Smooth muscle cell (in vitro differentiated cells): Measurements from ENCODE around the gene SARS1. TPM values are rescaled to one million over a fixed set of nuclear protein-coding genes. Genes with fewer than 3 reads are reported as not detected.

Experiments used
- DNase-seq: peaks from one replicate; lab custom pipeline; 2025; ENCODE audit not compliant: unreplicated experiment; lab: John Stamatoyannopoulos, UW
- H2AFZ ChIP-seq: fragments of 200-600 bp; sonication (generic); 2 replicates; pipeline ENCODE4 v1.6.0; 2016; ENCODE audit warnings: antibody characterized with exemption, low read depth, mild to moderate bottlenecking
- H3F3A ChIP-seq: fragments of 200-600 bp; sonication (generic); 2 replicates; pipeline ENCODE4 v1.6.0; 2017; ENCODE audit warnings: antibody characterized with exemption, low read depth
- H3K27ac ChIP-seq: fragments of 200-600 bp; sonication (generic); 2 replicates; pipeline ENCODE4 v1.5.1; 2016; ENCODE audit warnings: low read depth, mild to moderate bottlenecking
- H3K27me3 ChIP-seq: fragments of 200-600 bp; sonication (generic); 2 replicates; pipeline ENCODE4 v1.6.1; 2016; ENCODE audit warnings: low read depth, mild to moderate bottlenecking
- H3K36me3 ChIP-seq: fragments of 200-600 bp; sonication (generic); 2 replicates; pipeline ENCODE4 v1.5.1; 2016; ENCODE audit warnings: low read depth
- H3K4me1 ChIP-seq: fragments of 200-600 bp; sonication (generic); 2 replicates; pipeline ENCODE4 v1.5.1; 2016; ENCODE audit warnings: low read depth
- H3K4me2 ChIP-seq: fragments of 200-600 bp; sonication (generic); 2 replicates; pipeline ENCODE4 v1.6.0; 2016; ENCODE audit warnings: mild to moderate bottlenecking
- H3K4me3 ChIP-seq: fragments of 200-600 bp; sonication (generic); 2 replicates; pipeline ENCODE4 v1.5.1; 2016; ENCODE audit warnings: mild to moderate bottlenecking
- H3K79me2 ChIP-seq: fragments of 200-600 bp; sonication (generic); 2 replicates; pipeline ENCODE4 v1.6.0; 2016; ENCODE audit warnings: low read depth, mild to moderate bottlenecking
- H3K9ac ChIP-seq: fragments of 200-600 bp; sonication (generic); 2 replicates; pipeline ENCODE4 v1.6.0; 2016; ENCODE audit warnings: low read depth
- H3K9me3 ChIP-seq: fragments of 200-600 bp; sonication (generic); replicated peaks from 2 replicates; pipeline ENCODE4 v1.5.1; 2016; ENCODE audit warnings: low read depth
- H4K20me1 ChIP-seq: fragments of 200-600 bp; sonication (generic); 2 replicates; pipeline ENCODE4 v1.6.0; 2016; ENCODE audit warnings: low read depth
- CTCF ChIP-seq: fragments of 200-600 bp; sonication (generic); IDR thresholded peaks from 2 replicates; pipeline ENCODE4 v1.5.1; 2017; ENCODE audit warnings: borderline replicate concordance, mild to moderate bottlenecking, antibody characterized with exemption; ENCODE audit not compliant: insufficient read depth, poor library complexity, severe bottlenecking
- WGBS: methylation state at CpG from one replicate; pipeline ENCODE4 v1.1.7; 2016; ENCODE audit warnings: low lambda C conversion rate; 5-methylcytosine and 5-hydroxymethylcytosine counted together
- polyA plus RNA-seq: library from polyadenylated mRNA; unstranded; fragments of >200 nt; fragmentation: Nextera tagmentation; extraction: Ambion mirVana; gene quantifications from 2 replicates; pipeline ENCODE4 v1.2.1, GENCODE V29; 2016
- total RNA-seq: library from RNA; depleted of rRNA; stranded (reverse); fragments of >200 nt; gene quantifications from 2 replicates; pipeline ENCODE4 v1.2.3, GENCODE V29; 2014

SARS1 gene
- total and polyA plus RNA-seq, 2 experiments from 2014 or later: 157 to 176 TPM

GRCh38 chr1:109186733-109187086 lies 27.0 kb upstream of the SARS1 start:
- 91% methylated on average over 8 of the region's 8 CpGs for WGBS
- Histone ChIP-seq H3K27me3 (no peaks in the 10 kb centered on the region), H3K4me1 (no peaks in the 10 kb centered on the region), H3K4me3 (no peak overlapping the region), H2AFZ (no peak overlapping the region), H3K79me2 (no peaks in the 10 kb centered on the region), H3K4me2 (no peak overlapping the region), H3K9me3 (no peaks in the 10 kb centered on the region), H3F3A (no peaks in the 10 kb centered on the region), H4K20me1 (no peaks in the 10 kb centered on the region), H3K27ac (no peak overlapping the region), H3K36me3 (no peaks in the 10 kb centered on the region), H3K9ac (no peak overlapping the region)
- TF ChIP-seq CTCF: no peak
- no peak for DNase-seq

DNA sequence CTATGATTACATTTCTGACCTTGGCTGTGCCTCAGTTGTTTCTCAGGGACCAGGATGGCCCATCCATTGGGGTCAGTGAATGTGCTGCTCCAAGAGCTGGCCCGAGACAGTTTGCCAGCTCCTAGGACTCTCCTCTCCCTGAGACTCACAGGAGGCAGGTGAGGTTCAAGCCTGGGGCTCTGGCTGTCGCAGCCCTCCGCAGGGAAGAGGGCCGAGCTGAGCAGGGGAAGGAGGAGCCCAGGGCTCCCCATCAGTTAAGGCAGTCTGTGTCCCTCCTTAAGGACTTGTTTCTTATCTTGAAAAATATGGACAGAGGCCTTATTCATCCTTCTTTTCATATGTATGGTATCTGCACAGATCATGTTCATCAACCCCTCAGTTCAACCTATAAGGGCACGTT lies 26.6 kb upstream of the SARS1 start:
- no peak for TF ChIP-seq CTCF
- H3K36me3 ChIP-seq: no peaks in the 10 kb centered on the region
- H3K9me3 ChIP-seq: no peaks in the 10 kb centered on the region
- H3K9ac ChIP-seq: no peak overlapping the region
- no peaks in the 10 kb centered on the region for H4K20me1 ChIP-seq
- no peaks in the 10 kb centered on the region for H3K4me1 ChIP-seq
- no peak overlapping the region for H2AFZ ChIP-seq
- no peak for DNase-seq
- no peak overlapping the region for H3K4me2 ChIP-seq
- H3F3A ChIP-seq: no peaks in the 10 kb centered on the region
- no peak overlapping the region for H3K4me3 ChIP-seq
- H3K27me3 ChIP-seq: no peaks in the 10 kb centered on the region
- no peaks in the 10 kb centered on the region for H3K79me2 ChIP-seq
- no peak overlapping the region for H3K27ac ChIP-seq
- WGBS: 93% methylated on average over 5 of the region's 5 CpGs

- no peaks in the 10 kb centered on the region for H4K20me1 ChIP-seq
Observed at GRCh38 chr1:109188200-109188599, 25.5 kb upstream of the SARS1 start.

More at GRCh38 chr1:109188200-109188599, 25.5 kb upstream of the SARS1 start:
- Histone ChIP-seq H3K27ac (no peak overlapping the region), H3K9ac (no peak overlapping the region), H3K79me2 (no peaks in the 10 kb centered on the region), H3K27me3 (no peaks in the 10 kb centered on the region), H3K4me2 (no peak overlapping the region), H3K4me3 (no peak overlapping the region), H3K9me3 (no peaks in the 10 kb centered on the region), H3F3A (no peaks in the 10 kb centered on the region), H2AFZ (no peak overlapping the region), H3K4me1 (no peaks in the 10 kb centered on the region), H3K36me3 (no peaks in the 10 kb centered on the region)
- DNase-seq: no peak
- no peak for TF ChIP-seq CTCF
- 89% methylated on average over 4 of the region's 4 CpGs for WGBS
